HepG2 (cell line): ENCODE results near the gene NOB1. TPM values are rescaled to one million over a fixed set of nuclear protein-coding genes. Genes with fewer than 3 reads are reported as not detected.

Experiments used
- CREB1 ChIP-seq, 2 experiments: fragments of 450-650 bp in 1 of 2; IDR thresholded peaks; 2 replicates each; pipeline ENCODE4 v1.6.1; 2016 to 2017; ENCODE audit warnings: control low read depth in 1 of 2, mild to moderate bottlenecking in 1 of 2, missing compliant biosample characterization in 1 of 2, missing genetic modification characterization in 1 of 2
- ELK4 ChIP-seq: sonication (generic); formaldehyde crosslinking; IDR thresholded peaks from 2 replicates; pipeline ENCODE4 v1.9.0; 2021; ENCODE audit warnings: missing genetic modification reagents, borderline replicate concordance
- GATA4 ChIP-seq: sonication (generic); IDR thresholded peaks from 2 replicates; pipeline ENCODE4 v1.6.1; 2016; ENCODE audit warnings: antibody characterized with exemption, low read depth, borderline replicate concordance
- NFRKB ChIP-seq: fragments of 450-650 bp; IDR thresholded peaks from 2 replicates; pipeline ENCODE4 v1.6.1; 2017
- TEAD2 ChIP-seq: sonication (generic); formaldehyde crosslinking; IDR thresholded peaks from 2 replicates; pipeline ENCODE4 v1.9.0; 2021; ENCODE audit warnings: missing genetic modification reagents
- WIZ ChIP-seq: sonication (generic); formaldehyde crosslinking; IDR thresholded peaks from 2 replicates; pipeline ENCODE4 v1.5.1; 2020; ENCODE audit warnings: mild to moderate bottlenecking, missing genetic modification reagents
- YY1 ChIP-seq: IDR thresholded peaks from 2 replicates; pipeline ENCODE4 v1.6.1; 2011; ENCODE audit warnings: low read length, low read depth, moderate library complexity, mild to moderate bottlenecking; ENCODE audit not compliant: insufficient read depth, insufficient replicate concordance
- ZNF362 ChIP-seq: sonication (generic); formaldehyde crosslinking; IDR thresholded peaks from 2 replicates; pipeline ENCODE4 v1.4.0; 2020; ENCODE audit warnings: missing genetic modification reagents, mild to moderate bottlenecking, borderline replicate concordance
- ZNF367 ChIP-seq: sonication (generic); formaldehyde crosslinking; IDR thresholded peaks from 2 replicates; pipeline ENCODE4 v1.4.0; 2020; ENCODE audit warnings: missing genetic modification reagents, borderline replicate concordance
- ZNF496 ChIP-seq: sonication (generic); formaldehyde crosslinking; IDR thresholded peaks from 2 replicates; pipeline ENCODE4 v1.8.1; 2023; ENCODE audit warnings: mild to moderate bottlenecking, moderate library complexity, missing genetic modification reagents; ENCODE audit not compliant: insufficient replicate concordance
- ZNF558 ChIP-seq: sonication (generic); formaldehyde crosslinking; IDR thresholded peaks from 2 replicates; pipeline ENCODE4 v1.9.0; 2022; ENCODE audit warnings: mild to moderate bottlenecking, missing genetic modification reagents, borderline replicate concordance
- ZNF619 ChIP-seq: sonication (generic); formaldehyde crosslinking; IDR thresholded peaks from 2 replicates; pipeline ENCODE4 v1.4.0; 2020; ENCODE audit warnings: mild to moderate bottlenecking, missing genetic modification reagents
- ZNF784 ChIP-seq: sonication (generic); formaldehyde crosslinking; IDR thresholded peaks from 2 replicates; pipeline ENCODE4 v1.5.1; 2020; ENCODE audit warnings: missing genetic modification reagents, mild to moderate bottlenecking, borderline replicate concordance
- polyA plus RNA-seq, 8 experiments: library from polyadenylated mRNA; depleted of rRNA in 3 of 8; stranded (reverse) in 7 of 8; unstranded in 1 of 8; fragments of >200 nt; fragmentation: Illumina TruSeq in 4 of 8; extraction: Trizol in 4 of 8; gene quantifications; 2 replicates each; pipeline versions ENCODE4 v1.2.1 to v1.2.3, GENCODE V29; 2011 to 2016; ENCODE audit warnings: low read depth in 4 of 8, missing spikeins in 1 of 8, mixed read lengths in 1 of 8; ENCODE audit not compliant: insufficient read depth in 1 of 8
- total RNA-seq, 5 experiments: library from RNA; depleted of rRNA; stranded (reverse); fragments of >200 nt; fragmentation: Illumina TruSeq; extraction: Trizol; gene quantifications; 2 replicates each; pipeline ENCODE4 v1.2.3, GENCODE V29; 2016; ENCODE audit warnings: low read depth in 1 of 5
- TF ChIP-seq, protein P1 (sequence below): sonication (generic); formaldehyde crosslinking; IDR thresholded peaks from one replicate; pipeline ENCODE4 v1.5.1; 2020; ENCODE audit warnings: mild to moderate bottlenecking, missing genetic modification reagents; ENCODE audit errors: not compliant biosample characterization
- TF ChIP-seq, protein P2 (sequence below): sonication (generic); formaldehyde crosslinking; IDR thresholded peaks from 2 replicates; pipeline ENCODE4 v1.5.1; 2020; ENCODE audit warnings: mild to moderate bottlenecking, missing genetic modification reagents, moderate library complexity

Gene NOB1
- total and polyA plus RNA-seq, 2 of the 13 experiments (the other 11 are each of a cell fraction or from before 2014, with no cell fraction given): 47.1 to 162 TPM

DNA sequence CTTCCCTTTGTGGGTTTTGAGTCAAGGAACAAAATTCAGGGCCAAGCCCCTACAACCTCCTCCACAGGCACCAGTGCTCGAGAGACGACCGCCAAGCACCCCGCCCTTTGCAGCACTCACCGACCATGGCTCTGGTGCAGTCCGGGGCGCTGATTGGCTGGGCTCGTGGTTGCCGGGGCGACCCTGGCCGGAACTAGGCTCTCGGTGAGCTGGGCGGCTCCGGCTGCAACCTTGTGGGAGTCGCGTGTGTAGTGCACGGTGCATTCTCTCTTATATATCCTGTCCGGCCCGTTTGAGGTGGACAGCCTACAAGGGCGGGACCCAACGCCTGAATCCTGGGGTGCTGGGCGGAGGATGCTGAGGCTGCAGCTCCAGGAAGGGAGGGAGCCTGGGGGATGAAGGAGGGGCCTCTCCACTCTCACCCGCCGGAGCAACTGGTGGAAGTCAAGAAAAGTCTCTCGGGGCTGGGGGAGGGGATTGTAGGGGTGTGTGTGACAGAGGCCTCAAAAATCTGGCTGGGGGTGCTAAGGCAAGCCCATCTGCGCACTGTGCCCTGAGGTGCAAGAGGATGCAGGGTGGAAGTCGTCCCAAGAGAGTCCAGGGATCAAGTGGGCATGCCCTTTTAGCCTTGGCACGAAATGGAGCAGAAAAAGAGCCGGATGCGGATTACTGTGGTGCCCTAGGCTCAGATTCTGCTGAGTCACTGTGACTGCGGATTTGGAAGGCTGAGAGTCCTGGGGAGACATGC lies 28.2 kb downstream of the NOB1 start, which contains the start of gene NQO1 (continued):
- TF ChIP-seq, protein P1, sequence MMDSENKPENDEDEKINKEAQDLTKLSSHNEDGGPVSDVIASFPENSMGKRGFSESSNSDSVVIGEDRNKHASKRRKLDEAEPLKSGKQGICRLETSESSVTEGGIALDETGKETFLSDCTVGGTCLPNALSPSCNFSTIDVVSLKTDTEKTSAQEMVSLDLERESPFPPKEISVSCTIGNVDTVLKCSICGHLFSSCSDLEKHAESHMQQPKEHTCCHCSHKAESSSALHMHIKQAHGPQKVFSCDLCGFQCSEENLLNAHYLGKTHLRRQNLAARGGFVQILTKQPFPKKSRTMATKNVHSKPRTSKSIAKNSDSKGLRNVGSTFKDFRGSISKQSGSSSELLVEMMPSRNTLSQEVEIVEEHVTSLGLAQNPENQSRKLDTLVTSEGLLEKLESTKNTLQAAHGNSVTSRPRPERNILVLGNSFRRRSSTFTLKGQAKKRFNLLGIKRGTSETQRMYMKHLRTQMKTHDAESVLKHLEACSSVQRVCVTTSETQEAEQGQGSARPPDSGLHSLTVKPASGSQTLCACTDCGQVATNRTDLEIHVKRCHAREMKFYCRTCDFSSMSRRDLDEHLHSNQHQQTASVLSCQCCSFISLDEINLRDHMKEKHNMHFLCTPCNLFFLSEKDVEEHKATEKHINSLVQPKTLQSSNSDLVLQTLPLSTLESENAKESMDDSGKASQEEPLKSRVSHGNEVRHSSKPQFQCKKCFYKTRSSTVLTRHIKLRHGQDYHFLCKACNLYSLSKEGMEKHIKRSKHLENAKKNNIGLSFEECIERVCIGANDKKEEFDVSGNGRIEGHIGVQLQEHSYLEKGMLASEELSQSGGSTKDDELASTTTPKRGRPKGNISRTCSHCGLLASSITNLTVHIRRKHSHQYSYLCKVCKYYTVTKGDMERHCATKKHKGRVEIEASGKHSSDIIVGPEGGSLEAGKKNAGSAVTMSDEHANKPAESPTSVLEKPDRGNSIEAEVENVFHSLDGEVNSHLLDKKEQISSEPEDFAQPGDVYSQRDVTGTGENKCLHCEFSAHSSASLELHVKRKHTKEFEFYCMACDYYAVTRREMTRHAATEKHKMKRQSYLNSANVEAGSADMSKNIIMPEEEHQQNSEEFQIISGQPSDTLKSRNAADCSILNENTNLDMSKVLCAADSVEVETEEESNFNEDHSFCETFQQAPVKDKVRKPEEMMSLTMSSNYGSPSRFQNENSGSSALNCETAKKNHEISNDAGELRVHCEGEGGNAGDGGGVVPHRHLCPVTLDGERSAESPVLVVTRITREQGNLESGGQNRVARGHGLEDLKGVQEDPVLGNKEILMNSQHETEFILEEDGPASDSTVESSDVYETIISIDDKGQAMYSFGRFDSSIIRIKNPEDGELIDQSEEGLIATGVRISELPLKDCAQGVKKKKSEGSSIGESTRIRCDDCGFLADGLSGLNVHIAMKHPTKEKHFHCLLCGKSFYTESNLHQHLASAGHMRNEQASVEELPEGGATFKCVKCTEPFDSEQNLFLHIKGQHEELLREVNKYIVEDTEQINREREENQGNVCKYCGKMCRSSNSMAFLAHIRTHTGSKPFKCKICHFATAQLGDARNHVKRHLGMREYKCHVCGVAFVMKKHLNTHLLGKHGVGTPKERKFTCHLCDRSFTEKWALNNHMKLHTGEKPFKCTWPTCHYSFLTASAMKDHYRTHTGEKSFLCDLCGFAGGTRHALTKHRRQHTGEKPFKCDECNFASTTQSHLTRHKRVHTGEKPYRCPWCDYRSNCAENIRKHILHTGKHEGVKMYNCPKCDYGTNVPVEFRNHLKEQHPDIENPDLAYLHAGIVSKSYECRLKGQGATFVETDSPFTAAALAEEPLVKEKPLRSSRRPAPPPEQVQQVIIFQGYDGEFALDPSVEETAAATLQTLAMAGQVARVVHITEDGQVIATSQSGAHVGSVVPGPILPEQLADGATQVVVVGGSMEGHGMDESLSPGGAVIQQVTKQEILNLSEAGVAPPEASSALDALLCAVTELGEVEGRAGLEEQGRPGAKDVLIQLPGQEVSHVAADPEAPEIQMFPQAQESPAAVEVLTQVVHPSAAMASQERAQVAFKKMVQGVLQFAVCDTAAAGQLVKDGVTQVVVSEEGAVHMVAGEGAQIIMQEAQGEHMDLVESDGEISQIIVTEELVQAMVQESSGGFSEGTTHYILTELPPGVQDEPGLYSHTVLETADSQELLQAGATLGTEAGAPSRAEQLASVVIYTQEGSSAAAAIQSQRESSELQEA (CRISPR knock-in tag): no peak
- TF ChIP-seq CREB1 (IDR thresholded peaks at IDR 0.05) (0 out of 2 replicates have a peak, but pooled peaks have one; percentile 5), CREB1 (CRISPR knock-in tag; IDR thresholded peaks at IDR 0.05) (no peak), GATA4 (peak; percentile 70; the same call in 1 of the 2 replicates), ZNF784 (CRISPR knock-in tag) (no peak), WIZ (CRISPR knock-in tag) (no peak), ZNF496 (no peak), NFRKB (no peak), TEAD2 (CRISPR knock-in tag) (no peak), ZNF619 (CRISPR knock-in tag) (no peak), ZNF367 (CRISPR knock-in tag) (no peak), ZNF558 (CRISPR knock-in tag) (peak; percentile 67; the same call in 1 of the 2 replicates), ELK4 (CRISPR knock-in tag) (no peak), ZNF362 (CRISPR knock-in tag) (peak; percentile 15; the same call in 1 of the 2 replicates), YY1 (peak; percentile 40)
- TF ChIP-seq, protein P2, sequence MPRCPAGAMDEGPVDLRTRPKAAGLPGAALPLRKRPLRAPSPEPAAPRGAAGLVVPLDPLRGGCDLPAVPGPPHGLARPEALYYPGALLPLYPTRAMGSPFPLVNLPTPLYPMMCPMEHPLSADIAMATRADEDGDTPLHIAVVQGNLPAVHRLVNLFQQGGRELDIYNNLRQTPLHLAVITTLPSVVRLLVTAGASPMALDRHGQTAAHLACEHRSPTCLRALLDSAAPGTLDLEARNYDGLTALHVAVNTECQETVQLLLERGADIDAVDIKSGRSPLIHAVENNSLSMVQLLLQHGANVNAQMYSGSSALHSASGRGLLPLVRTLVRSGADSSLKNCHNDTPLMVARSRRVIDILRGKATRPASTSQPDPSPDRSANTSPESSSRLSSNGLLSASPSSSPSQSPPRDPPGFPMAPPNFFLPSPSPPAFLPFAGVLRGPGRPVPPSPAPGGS (CRISPR knock-in tag): peak; percentile 89; the same call in 1 of the 2 replicates
